SK-N-SH treated with all-trans-retinoic acid at 6 μM for 48 hours (cell line): ENCODE results near the gene NPC1.

Experiments
- ARNTL ChIP-seq: fragments of 450-650 bp; formaldehyde crosslinking; IDR thresholded peaks from 2 replicates; pipeline ENCODE4 v1.5.0; 2020; ENCODE audit warnings: low read depth, mild to moderate bottlenecking, moderate library complexity, borderline replicate concordance
- CSDC2 ChIP-seq: fragments of 250-450 bp; sonication (Bioruptor Pico); IDR thresholded peaks from 2 replicates; pipeline ENCODE4 v1.5.0; 2020; ENCODE audit warnings: mild to moderate bottlenecking, moderate library complexity
- RARB ChIP-seq: fragments of 250-450 bp; sonication (Bioruptor Pico); IDR thresholded peaks from 2 replicates; pipeline ENCODE4 v1.8.0; 2021; ENCODE audit warnings: mild to moderate bottlenecking, moderate library complexity
- ZFP3 ChIP-seq: fragments of 250-450 bp; sonication (Bioruptor Pico); IDR thresholded peaks from 2 replicates; pipeline ENCODE4 v1.5.0; 2020; ENCODE audit warnings: mild to moderate bottlenecking, moderate library complexity
- ZFP30 ChIP-seq: fragments of 450-650 bp; formaldehyde crosslinking; IDR thresholded peaks from 2 replicates; pipeline ENCODE4 v1.5.0; 2022; ENCODE audit warnings: mild to moderate bottlenecking, moderate library complexity
- ZNF565 ChIP-seq: fragments of 450-650 bp; formaldehyde crosslinking; conservative IDR thresholded peaks from 2 replicates; pipeline ENCODE4 v1.5.0; 2020; ENCODE audit warnings: low read depth, mild to moderate bottlenecking, moderate library complexity
- TF ChIP-seq, protein P1 (sequence below): fragments of 250-450 bp; sonication (Bioruptor Pico); IDR thresholded peaks from 2 replicates; pipeline ENCODE4 v1.8.0; 2020; ENCODE audit warnings: mild to moderate bottlenecking, moderate library complexity, borderline replicate concordance

DNA sequence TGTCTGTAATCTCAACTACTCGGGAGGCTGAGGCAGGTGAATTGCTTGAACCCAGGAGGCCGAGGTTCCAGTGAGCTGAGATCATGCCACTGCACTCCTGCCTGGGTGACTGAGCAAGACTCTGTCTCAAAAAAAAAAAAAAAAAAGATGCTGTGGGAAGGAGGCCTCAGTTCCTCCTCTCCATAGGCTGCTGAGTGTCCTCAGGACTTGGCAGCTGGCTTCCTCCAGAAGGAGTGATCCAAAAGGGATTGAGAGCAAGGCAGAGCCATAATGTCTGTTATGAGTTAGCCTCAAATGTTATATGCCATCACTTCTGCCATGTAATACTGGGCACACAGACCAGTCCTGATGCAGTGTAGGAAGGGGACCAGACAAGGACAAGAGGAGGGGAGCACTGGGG, 6.6 kb upstream of the NPC1 start:
- TF ChIP-seq ZNF565 (CRISPR knock-in tag): no peak
- TF ChIP-seq, protein P1, sequence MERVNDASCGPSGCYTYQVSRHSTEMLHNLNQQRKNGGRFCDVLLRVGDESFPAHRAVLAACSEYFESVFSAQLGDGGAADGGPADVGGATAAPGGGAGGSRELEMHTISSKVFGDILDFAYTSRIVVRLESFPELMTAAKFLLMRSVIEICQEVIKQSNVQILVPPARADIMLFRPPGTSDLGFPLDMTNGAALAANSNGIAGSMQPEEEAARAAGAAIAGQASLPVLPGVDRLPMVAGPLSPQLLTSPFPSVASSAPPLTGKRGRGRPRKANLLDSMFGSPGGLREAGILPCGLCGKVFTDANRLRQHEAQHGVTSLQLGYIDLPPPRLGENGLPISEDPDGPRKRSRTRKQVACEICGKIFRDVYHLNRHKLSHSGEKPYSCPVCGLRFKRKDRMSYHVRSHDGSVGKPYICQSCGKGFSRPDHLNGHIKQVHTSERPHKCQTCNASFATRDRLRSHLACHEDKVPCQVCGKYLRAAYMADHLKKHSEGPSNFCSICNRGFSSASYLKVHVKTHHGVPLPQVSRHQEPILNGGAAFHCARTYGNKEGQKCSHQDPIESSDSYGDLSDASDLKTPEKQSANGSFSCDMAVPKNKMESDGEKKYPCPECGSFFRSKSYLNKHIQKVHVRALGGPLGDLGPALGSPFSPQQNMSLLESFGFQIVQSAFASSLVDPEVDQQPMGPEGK (CRISPR knock-in tag): no peak
- TF ChIP-seq CSDC2 (CRISPR knock-in tag): no peak
- TF ChIP-seq ZFP30: no peak
- no peak for TF ChIP-seq ZFP3
- TF ChIP-seq ARNTL (CRISPR knock-in tag): no peak
- no peak for TF ChIP-seq RARB
